Middle frontal gyrus (tissue), 1 donor: ENCODE results near the gene ZIC1.

Experiments used
- DNase-seq: peaks from one replicate; pipeline ENCODE4 v3.0.0-alpha.2; 2015; ENCODE audit warnings: low spot score; ENCODE audit errors: extremely low spot score

The ZIC1 gene

DNA sequence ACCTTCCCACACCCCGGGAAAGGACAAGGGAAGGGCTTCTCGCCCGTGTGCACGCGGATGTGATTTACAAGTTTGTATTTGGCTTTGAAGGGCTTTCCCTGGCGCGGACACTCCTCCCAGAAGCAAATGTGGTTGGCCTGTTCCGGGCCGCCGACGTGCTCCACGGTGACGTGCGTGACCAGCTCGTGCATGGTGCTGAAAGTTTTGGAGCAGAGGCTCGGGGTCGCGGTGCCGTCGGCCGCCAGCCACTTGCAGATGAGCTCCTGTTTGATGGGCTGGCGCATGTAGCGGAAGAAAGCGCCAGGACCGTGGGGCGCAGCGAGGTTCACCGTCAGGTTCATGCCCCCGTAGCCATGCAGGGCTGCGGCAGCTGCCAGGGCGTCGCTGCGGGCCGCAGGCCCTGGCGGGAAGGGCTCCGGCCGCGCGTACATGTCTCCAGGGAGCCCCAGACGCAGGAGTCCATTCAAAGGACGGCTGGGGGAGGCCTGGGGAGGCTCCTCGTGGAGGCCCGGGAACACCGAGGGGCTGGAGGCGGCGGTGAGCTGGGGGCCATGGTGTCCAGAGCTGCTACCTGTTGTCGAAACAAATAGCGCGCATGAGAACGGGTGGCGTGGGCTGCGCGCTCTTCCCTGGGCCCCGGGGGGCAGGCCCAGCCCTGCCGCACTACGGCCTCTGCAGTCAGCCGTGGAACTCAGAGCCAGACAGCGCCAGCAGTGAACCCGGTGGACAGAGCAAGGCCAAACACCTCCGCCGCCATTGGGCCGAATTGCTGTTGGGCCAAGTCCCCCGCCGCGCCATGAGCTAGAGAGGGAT is 13.1 kb upstream of the ZIC1 start:
- DNase-seq, result no peak

DNA sequence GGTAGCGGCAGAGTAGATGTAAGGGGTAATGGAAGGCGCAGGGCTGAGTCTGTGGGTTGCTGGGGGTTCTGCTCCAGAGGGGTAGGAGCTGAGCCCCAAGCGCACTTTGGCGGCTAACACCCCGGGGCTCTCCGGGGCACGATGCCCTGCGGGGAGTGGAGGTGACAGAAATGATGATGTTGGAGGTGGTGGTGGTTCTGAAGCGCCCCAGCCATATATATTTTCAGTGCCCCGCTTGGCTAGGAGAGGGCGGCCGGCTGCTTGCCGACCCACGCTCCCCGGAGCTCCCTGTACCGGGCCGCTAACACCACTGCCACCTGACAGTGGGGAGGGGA is 12.5 kb upstream of the ZIC1 start:
- no peak for DNase-seq

DNA sequence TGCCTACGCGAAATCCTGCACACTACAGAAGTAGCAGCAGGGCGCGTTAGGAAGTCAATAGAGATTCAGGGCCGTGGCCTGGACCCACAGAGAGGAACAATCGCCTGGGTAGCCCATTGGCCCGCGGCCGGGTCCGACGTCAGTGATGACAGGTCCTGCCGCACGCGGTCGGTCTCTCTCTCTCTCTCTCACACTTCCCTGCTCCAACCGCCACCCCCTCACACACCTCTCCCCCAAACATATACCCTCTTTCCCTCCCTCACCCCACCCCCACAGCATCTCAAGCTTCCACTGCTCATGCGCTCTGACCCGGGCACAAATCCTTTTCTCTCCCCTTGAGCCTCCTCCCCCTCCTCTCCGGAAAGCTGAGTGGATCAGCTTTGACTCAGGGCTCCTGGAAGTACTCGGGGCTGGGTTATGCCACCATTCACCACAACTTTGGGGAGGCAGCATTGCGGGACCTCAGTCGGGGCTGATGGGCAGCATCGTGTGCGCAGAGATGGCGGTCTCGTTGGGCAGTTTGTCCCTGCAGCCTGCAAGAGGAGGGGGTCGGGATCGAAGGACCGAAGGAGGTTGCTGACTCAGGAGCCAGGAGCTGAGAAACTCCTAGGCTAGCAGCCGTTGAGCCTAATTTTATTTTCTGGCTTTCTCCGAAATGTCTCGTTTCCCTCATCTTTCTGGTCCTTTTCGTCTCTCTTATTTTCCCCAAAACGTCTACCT is 11.8 kb upstream of the ZIC1 start:
- DNase-seq, result no peak

DNA sequence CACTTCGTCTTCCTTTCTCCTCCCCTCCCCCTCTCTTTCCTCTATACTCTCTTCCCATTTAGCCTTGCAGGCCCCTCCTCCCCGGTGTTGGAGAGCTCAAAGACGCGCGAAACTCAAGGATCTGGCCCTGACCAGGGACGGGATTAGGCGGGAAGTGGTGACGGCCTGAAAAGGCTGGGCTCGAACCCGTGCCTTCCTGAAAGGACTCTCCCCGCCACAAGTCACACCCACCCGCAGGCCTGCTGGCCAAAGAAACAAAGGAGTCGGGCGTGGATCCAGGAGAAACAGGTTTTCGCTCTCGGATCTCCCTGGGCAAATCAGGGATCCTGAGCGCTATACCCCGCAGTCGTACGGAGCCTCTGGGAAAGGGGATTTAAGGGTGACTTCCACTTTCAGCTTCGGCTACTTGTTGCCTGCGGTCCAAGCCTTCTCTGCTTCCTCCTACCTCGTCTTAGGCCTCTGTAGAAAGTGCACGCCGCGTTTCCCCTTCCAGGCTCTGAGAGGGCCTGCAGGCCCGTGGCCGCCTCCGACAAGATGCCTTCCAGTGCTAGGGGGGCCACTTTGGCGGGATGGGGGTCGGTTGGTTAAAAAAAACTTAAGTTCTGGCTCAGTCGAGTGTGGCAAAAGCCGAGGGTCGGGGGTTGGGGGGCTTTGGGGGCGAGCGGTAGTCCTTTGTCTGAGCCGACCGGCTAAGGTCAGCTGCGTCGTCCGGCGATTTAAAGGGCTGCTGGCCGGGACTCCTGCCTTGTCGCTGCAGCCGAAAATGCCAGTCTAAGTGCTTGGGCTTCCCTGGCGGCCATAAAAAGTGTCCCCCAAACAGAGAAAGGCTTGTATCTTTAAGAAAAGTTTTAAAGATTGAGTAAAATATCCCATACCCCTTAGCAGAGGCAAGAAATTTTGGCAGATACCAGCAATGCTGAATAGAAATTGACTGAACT is 11.0 kb upstream of the ZIC1 start:
- no peak for DNase-seq

DNA sequence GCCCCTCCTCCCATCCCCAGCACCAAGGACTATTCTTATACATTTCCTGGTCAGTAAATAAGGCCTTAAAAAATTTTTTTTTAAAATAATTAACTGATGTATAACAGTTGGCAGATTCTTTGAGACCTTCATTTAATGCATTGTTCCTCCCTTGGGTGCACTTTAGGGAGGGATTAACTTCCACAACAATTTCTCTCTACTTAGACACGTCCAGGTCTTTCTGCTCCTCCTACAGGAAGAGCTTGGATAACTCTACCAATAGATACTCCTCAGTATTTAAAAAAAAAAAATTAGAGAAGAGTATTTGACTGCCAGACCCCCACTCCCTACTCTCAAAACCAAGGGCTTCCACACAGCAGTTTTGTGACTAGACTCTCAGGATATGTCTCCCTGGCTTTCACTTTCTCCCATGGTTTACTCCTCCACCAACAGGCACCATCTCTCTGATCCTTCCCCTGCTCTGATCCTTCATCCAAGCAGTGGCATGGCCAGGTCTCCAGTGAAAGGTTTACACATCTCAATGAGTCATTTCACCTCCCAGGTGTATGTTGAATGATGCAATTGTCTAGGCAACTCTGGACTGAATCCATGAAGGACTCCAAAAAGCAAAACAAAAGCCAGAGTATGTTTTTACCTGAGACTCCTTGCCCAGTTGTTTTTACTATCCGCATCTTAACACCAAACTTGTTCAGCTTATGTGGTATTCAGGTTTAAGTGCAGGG is 10.2 kb upstream of the ZIC1 start:
- DNase-seq, result no peak

DNA sequence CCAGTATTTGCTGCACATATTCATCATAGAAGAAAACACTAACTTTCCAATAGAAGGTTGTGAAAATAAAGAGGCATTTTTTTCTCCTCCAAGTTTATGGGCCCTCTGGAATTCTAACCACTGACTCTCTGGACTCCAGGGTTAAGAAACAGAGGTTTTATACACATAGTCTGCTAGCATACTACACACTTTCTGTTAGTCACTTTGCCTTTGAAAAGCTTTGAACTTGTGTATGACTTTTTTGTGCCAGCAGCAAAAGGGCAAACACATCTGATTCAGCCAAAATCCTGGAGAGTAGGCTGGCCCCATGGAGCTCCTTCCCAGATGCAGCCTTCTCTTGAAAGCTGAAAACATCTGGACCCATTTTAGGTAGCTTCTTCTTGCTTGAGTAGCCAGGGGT is 9.1 kb upstream of the ZIC1 start:
- DNase-seq, result no peak

DNA sequence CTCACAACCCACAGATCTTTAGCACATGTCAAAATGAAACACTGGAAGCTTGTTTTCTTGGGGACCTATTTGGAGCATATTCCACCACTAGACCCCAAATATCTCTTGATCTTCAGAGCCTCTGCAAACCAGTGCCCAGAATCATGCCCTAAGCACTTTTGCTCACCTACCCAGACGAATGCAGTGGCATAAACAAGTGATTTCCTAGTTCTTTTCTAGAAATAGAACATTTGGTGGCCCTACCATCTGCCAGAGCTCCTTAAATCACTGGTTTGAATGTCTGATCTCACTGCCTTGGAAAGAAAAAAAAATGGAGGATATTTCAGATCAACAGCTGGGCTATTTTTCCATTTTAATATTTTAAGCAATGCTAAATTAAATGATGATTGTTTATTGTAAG is 8.2 kb upstream of the ZIC1 start:
- DNase-seq, result no peak

DNA sequence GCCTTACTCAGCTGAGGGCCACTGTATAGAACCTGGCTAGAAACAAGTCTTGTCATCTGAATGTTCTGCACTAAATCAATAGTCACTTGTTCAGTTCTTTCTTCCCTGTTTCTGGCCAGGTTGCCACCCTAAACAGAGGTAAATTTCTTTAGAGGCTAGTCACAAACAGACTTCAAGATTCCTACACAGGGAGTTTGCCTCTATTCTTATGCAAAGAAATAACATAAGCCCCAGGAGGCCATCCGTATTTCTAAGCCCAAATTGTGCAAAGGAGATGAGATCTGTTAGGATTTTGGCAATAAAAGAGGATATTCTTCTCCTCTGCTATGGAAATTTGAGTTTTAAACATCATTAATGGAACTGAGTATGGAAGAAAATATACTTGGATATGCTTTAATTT is 7.7 kb upstream of the ZIC1 start:
- DNase-seq, result no peak

DNA sequence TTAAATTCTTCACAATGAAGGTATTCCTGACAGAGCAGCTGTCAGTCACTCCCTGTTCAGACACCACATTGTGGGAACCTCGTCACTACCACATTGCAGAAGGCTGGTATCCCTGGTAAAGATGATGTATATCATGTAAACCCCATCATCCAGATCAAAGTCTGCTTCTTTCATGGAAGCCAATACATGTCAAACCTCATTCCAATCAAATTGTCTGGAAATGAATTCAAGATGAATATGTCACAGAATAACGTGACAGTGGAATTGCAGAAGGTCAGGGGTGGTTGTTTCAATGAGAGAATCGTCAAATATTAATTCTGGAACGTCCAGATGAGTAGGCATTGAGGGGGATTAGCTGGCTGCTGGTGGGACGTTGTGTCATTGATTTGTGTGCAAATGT is 7.0 kb upstream of the ZIC1 start:
- DNase-seq, result no peak

DNA sequence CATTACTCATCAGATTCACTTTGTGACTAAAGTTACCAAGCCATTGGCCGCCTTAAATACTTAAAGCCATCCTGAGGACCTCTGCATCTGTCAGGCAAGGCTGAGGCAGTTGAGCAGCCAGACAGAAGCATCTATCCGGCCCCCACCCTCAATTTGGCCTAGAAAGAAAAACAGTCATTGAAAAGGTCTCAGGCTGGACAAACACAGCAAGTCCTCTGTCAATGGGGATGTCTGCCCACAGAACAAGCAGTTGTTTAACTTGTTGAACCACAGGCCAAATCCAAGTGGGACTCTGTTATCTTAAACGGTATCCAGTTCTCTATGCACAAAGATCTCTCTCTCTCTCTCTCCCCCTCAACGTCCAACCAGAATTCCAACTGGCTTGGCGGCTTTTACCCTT is 5.7 kb upstream of the ZIC1 start:
- DNase-seq, result no peak

DNA sequence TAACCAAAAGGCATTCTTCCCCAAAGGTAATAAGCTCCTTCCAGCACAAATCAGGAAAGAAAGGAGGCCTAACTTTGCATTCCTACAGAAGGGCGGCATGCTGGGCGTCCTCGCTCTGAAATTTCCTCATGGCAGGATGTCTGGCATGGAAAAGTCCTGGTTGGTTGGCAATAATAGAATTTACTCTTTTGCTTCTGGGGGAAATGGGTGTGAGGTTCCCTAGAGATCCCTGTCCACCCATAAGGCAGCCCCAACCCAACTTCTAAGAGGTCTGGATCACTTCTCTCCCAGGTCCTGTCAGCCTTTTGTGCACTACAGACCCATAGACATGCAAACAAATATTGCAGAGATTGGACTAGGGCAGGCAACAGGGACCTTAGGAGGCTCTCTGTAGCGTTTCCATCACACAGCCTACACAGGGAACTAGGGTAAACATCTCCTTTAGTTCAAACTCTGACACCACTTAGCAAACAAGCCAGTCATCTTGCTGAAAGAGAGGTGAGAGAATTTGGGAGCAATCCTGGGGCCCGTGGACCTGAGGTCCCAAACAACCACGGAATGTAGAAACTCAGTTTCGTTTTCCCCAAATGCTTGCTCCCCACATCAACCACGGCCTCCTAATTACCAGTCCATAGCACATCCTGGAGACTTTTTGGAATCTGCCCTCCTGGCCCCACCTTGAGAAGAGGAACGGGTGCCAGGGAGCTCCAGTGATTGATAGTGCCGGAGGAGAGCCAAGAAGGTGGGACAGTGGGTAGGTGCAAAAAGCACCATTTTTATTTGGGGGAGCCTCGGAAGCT is 5.0 kb upstream of the ZIC1 start:
- no peak for DNase-seq

DNA sequence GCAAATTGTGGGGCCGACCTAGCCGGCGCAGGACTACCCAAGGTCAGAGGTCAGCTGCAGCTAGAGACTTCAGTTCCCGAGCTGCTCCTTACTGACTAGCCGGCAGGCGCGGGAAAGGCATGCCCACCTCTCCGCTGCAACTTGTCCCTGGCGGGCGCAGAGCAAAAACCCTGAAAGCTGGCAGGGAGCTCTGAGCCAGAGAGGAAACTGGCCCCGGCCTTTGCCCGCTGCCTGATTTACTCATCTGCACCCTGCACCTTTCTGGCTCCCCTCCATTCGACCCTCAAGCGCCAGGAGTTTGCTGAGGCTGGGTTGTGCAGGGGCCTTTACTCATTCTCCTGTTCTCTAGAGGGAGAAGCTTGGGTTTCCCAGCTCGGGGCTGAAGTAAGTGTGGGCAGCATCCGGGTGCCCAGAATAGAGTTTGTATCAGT is 4.3 kb upstream of the ZIC1 start:
- DNase-seq, result no peak

DNA sequence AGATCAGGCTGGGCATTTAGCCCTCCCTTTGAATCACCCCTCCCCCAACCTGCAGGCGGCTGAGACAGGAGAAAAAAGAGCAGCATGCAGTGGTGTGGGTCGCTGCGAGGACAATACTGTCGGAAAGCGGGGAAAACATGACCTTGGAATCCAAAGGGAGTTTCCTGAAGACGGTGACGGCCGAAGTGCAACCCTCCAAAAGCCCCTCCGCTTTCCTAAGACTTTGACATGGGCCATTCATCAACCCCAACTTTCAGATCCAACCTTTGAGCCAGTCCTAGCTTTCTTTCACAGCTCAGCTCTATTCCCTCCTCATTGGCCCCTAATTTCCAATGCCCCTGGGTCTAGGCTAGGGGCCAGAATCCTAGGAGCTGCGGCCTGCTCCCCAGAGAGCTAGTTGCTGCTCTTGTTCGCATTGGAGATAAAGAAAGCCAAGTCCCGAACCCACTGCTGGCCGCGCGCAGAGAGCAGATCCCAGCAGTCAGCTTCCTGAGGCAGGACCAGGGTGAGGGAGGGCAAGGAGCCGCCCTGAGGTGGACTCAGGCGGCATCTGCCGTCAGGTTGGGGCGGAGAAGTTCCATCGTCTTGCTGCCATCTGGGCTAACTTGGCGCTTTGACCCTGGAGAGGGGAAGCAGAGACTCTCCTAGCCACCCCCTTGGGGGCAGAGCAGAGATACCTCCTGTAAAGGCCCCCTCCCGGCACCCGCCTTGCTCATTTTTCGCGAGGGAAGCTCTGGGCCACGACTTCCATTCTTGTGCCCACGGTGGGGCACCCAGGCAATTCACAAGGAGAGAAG is 3.7 kb upstream of the ZIC1 start:
- DNase-seq, result no peak

DNA sequence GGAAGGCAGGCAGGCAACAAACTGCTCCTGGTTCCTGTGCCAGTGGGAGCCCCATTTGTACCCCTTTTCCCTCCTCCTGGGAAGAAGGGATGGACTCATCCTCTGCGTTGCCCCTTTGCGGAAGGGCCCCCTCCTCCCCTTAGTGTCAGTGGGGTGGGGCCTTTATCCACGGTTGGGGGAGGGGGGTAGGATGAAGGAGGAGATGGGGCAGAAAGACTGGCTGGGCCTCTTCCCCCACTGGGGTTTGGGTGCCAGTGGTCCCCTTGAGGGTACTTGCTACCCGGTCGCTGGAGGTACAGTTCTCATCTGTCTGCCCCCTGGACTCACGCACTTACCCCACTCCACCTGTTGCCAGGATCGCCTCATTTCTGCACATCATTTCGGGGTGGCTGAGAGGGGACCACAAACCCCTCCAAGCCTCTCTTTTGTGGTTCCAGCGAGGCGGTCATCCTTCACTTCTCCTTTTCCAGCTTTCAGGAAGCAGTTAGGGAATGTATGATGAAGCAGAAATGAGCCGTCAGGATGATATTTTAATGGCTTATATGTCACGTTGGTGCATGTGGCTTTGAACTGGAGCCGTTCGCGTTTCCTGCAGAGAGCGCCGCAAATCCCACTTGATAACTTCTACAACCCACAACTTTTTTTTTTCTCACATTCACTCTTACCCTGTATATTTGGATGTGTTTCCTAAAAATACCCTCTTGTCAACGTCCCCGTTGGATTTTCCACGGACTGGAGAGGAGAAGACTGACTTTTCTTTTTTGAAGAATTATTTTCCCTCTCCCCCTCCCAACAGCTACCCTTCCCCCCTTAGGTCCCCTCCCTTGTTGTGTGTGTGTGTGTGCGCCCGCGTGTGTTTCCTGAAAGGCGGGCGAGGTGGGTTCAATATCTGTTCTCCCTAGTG is 2.9 kb upstream of the ZIC1 start, which contains the start of gene ZIC4:
Gene ZIC4, minus strand, starts transcription at position 516 of the 904 bp plus-strand sequence. CDS start 3,746 bp downstream, outside the sequence.
- DNase-seq, result no peak

DNA sequence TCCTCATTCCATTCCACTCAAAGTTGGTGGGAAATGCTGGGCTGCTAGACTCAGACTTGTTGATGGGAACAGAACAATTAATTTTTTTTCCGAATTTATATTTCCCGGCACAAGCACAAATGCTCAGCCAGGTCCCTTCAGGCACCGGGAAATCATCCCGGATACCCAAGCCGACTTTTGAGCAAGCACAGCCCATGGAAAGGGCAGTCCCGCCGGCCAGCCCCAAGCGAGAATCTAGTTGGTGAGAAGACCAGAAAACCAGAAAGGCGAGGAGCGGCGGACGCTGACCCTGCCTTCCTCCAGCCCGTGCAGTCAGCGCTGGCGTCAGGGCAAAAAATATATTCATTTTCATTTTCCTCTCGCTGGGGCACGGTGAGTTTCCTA is 2.1 kb upstream of the ZIC1 start:
- no peak for DNase-seq

DNA sequence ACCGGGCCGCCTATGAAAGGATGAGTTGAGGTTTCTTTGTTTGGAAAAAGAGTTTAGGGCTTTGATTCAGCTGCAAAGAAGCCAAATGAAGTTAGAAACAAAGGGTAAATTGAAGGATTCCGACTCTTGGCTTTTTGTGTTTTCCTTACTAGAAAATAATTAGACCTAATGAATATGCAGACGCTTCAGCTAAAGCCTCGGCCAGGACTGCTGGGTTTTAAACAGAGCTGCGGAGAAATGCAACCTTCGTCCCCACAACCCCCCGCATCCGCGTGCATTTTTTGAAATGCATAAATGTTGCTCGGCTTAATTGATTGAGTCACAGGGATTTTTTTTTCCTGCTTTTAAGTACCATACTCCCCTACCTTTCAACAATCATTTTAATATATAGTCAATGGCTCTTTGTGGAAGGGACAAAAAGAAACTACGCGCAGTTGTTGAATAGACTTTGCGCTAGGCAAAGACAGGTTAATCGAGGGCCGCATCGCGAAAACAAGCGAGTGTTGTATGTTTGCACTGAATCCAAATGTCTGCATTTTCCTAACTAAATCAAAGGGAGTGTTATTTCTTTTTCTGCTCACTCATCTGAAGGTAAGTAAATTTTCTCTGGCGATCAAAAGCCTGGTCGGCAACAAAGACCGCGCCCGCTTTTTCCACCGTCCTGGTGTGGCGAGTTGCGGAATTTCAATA is 1.5 kb upstream of the ZIC1 start:
- DNase-seq, result no peak

DNA sequence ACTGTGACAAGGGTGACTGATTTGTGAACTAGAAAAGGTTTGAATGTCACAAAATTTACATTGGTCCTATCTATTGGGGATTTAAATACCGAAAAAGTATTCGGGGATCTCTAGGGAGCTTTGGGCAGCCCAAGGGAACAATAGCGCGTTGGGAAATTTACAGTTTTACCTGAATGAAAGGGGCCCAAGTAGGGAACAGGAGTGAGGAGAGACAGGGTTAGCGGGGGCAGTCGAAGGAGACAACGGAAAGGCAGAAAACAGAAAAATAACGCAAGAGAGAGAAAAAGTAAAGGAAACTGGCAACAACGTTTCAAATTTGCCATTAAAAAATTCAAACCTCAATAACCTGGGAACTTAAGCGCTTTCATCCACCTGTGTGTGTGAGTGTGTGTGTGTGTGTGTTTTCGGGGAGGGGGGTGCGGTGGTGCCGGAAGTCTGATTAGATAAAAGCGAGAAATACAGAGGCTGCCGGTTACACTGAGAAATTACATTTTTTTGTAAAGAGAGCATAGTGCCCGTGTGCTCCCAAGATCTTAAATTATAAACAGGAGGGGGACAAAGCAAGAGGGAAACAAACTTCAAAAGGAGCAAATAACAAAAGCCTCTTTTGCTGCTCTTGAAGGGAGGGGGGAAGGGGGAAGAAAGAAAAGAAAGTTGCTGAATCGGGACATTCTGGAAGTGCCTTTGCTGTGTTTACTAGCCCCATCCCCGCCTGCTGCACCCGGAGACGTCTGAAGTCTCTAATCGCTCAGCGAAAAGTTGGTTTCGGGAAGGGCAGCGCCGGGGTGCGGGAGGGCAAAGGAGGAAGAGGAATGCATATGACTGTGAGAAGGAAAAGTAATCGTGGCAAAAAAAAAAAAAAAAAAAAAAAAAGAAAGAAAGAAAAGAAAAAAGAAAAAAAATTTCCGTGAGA is 721 bp upstream of the ZIC1 start:
- DNase-seq, result no peak
